Inferior parietal cortex (tissue), 1 donor: ENCODE measurements around the gene CCDC201.
"Not testable (repeated sequence)": the region's sequence is repeated elsewhere in the genome, so short reads cannot be mapped to it uniquely, and the experiment has no call there.

Experiments
- DNase-seq: peaks from one replicate; pipeline ENCODE4 v3.0.0-alpha.2; 2016; ENCODE audit errors: extremely low spot score

Gene CCDC201

GRCh38 chr7:45874408-45875131 lies 1.7 kb upstream of the CCDC201 start:
- no peak for DNase-seq

GRCh38 chr7:45873355-45873754 lies 473 bp upstream of the CCDC201 start:
- DNase-seq = no peak

- DNase-seq = no peak
Measured at GRCh38 chr7:45872116-45873034, 507 bp downstream of the CCDC201 start.

- DNase-seq = no peak
Measured at GRCh38 chr7:45869426-45869825, 3.5 kb downstream of the CCDC201 start.

- no peak for DNase-seq
Measured at GRCh38 chr7:45867471-45867870, 5.4 kb downstream of the CCDC201 start.

GRCh38 chr7:45865594-45866410 lies 7.1 kb downstream of the CCDC201 start:
- DNase-seq = no peak

GRCh38 chr7:45863715-45864114 lies 9.2 kb downstream of the CCDC201 start:
- no peak for DNase-seq

- not testable (repeated sequence) for DNase-seq
Measured at GRCh38 chr7:45856888-45857287, 16.0 kb downstream of the CCDC201 start.

GRCh38 chr7:45855680-45856079 lies 17.2 kb downstream of the CCDC201 start:
- not testable (repeated sequence) for DNase-seq

GRCh38 chr7:45853491-45853890 lies 19.4 kb downstream of the CCDC201 start:
- not testable (repeated sequence) for DNase-seq

- DNase-seq = not testable (repeated sequence)
Measured at GRCh38 chr7:45852984-45853383, 19.9 kb downstream of the CCDC201 start.

- not testable (repeated sequence) for DNase-seq
Measured at GRCh38 chr7:45848734-45849133, 24.1 kb downstream of the CCDC201 start.

- not testable (repeated sequence) for DNase-seq
Measured at GRCh38 chr7:45846536-45846935, 26.3 kb downstream of the CCDC201 start.

GRCh38 chr7:45841926-45842717 lies 30.8 kb downstream of the CCDC201 start:
- not testable (repeated sequence) for DNase-seq

GRCh38 chr7:45838852-45839251 lies 34.0 kb downstream of the CCDC201 start:
- not testable (repeated sequence) for DNase-seq

- DNase-seq = not testable (repeated sequence)
Measured at GRCh38 chr7:45832433-45833177, 40.3 kb downstream of the CCDC201 start.

GRCh38 chr7:45829846-45830245 lies 43.0 kb downstream of the CCDC201 start:
- not testable (repeated sequence) for DNase-seq

GRCh38 chr7:45827731-45828130 lies 45.2 kb downstream of the CCDC201 start:
- DNase-seq = not testable (repeated sequence)

- DNase-seq = not testable (repeated sequence)
Measured at GRCh38 chr7:45826550-45826949, 46.3 kb downstream of the CCDC201 start.

- DNase-seq = not testable (repeated sequence)
Measured at GRCh38 chr7:45818763-45819162, 54.1 kb downstream of the CCDC201 start.
